ENCODE data around the gene ATG2B.

Gene ATG2B

GRCh38 chr14:96273629-96274028 lies 89.5 kb downstream of the ATG2B start:
- POLR2A ChIA-PET, result no interaction called here

GRCh38 chr14:96272777-96273473 lies 90.2 kb downstream of the ATG2B start:
- Histone ChIP-seq H3K36me3 (ENCODE audit: control insufficient read depth in 2 of 2, insufficient read depth in 1 of 2, low read length in 2 of 2) (no peaks in the 10 kb centered on the region), H3K4me1 (ENCODE audit: control insufficient read depth, insufficient read depth, low read length) (no peaks in the 10 kb centered on the region), H3K9me3 (ENCODE audit: control insufficient read depth, insufficient read depth, low read depth, low read length) (no peaks in the 10 kb centered on the region), H3K4me3 (ENCODE audit: low read depth, low read length) (no peak overlapping the region), H3K27ac (ENCODE audit: extremely low read depth, low read depth, low read length) (no peak overlapping the region)
- ChIA-PET CTCF (interaction anchor here (0.6 to 10.8 kb wide), 7 partner anchors 47 to 706 kb away, joined by 3 to 165 read pairs (median 4); no protein-coding TSS in a partner anchor), POLR2A (no interaction called here)
- TF ChIP-seq KLF1 (tag by site-specific recombination; IDR thresholded peaks at IDR 0.05) (no peak), SETDB1 (IDR thresholded peaks at IDR 0.05; ENCODE audit: insufficient read length, low read length) (peak; percentile 14)

More at GRCh38 chr14:96273629-96274028, 89.5 kb downstream of the ATG2B start:
- H3K4me1 ChIP-seq (ENCODE audit: control insufficient read depth, insufficient read depth, low read length), result no peaks in the 10 kb centered on the region
- no peak for TF ChIP-seq GLI4 (tag by site-specific recombination; IDR thresholded peaks at IDR 0.05)
- TF ChIP-seq MYNN (tag by site-specific recombination; IDR thresholded peaks at IDR 0.05; ENCODE audit: borderline replicate concordance), result no peak
- no peak for TF ChIP-seq ZNF571 (tag by site-specific recombination; IDR thresholded peaks at IDR 0.05)
- no peak for TF ChIP-seq ZNF292 (tag by site-specific recombination; IDR thresholded peaks at IDR 0.05; ENCODE audit: borderline replicate concordance, low read depth)
- no peak for TF ChIP-seq SP3 (tag by site-specific recombination; IDR thresholded peaks at IDR 0.05)
- TF ChIP-seq ZBTB1 (tag by site-specific recombination; IDR thresholded peaks at IDR 0.05), result no peak
- TF ChIP-seq ZNF600 (tag by site-specific recombination; IDR thresholded peaks at IDR 0.05), result no peak
- no peak for TF ChIP-seq ZNF239 (tag by site-specific recombination; IDR thresholded peaks at IDR 0.05)
- TF ChIP-seq SP7 (tag by site-specific recombination; IDR thresholded peaks at IDR 0.05), result no peak
- TF ChIP-seq ZNF837 (tag by site-specific recombination; IDR thresholded peaks at IDR 0.05), result no peak
- no peak for TF ChIP-seq ZNF777 (tag by site-specific recombination; IDR thresholded peaks at IDR 0.05; ENCODE audit: borderline replicate concordance)
- TF ChIP-seq ZNF157 (tag by site-specific recombination; IDR thresholded peaks at IDR 0.05), result no peak
- no peak for TF ChIP-seq SALL2 (tag by site-specific recombination; IDR thresholded peaks at IDR 0.05; ENCODE audit: borderline replicate concordance)
- no peak for TF ChIP-seq ZNF280D (tag by site-specific recombination; IDR thresholded peaks at IDR 0.05)
- TF ChIP-seq ZNF354C (tag by site-specific recombination; IDR thresholded peaks at IDR 0.05; ENCODE audit: borderline replicate concordance, low read depth), result no peak
- no peak for TF ChIP-seq SCRT1 (tag by site-specific recombination; IDR thresholded peaks at IDR 0.05; ENCODE audit: borderline replicate concordance)
- no peak for TF ChIP-seq ZNF639 (tag by site-specific recombination; IDR thresholded peaks at IDR 0.05)
- TF ChIP-seq FEZF1 (tag by site-specific recombination; IDR thresholded peaks at IDR 0.05), result no peak
- no peak for TF ChIP-seq ZFP37 (tag by site-specific recombination; IDR thresholded peaks at IDR 0.05)
- no peak overlapping the region for H3K27ac ChIP-seq (ENCODE audit: extremely low read depth, low read depth, low read length)
- no peaks in the 10 kb centered on the region for H3K36me3 ChIP-seq (ENCODE audit: control insufficient read depth in 2 of 2, insufficient read depth in 1 of 2, low read length in 2 of 2)
- CTCF ChIA-PET, result interaction anchor here (0.6 to 10.8 kb wide), 9 partner anchors 26 to 274 kb away, joined by 4 to 165 read pairs (median 5); no protein-coding TSS in a partner anchor
- no peak overlapping the region for H3K4me3 ChIP-seq (ENCODE audit: low read depth, low read length)
- no peaks in the 10 kb centered on the region for H3K9me3 ChIP-seq (ENCODE audit: control insufficient read depth, insufficient read depth, low read depth, low read length)

Data from HEK293 (cell line).